Measurements from ENCODE around the gene HDAC11.

HDAC11 gene

DNA sequence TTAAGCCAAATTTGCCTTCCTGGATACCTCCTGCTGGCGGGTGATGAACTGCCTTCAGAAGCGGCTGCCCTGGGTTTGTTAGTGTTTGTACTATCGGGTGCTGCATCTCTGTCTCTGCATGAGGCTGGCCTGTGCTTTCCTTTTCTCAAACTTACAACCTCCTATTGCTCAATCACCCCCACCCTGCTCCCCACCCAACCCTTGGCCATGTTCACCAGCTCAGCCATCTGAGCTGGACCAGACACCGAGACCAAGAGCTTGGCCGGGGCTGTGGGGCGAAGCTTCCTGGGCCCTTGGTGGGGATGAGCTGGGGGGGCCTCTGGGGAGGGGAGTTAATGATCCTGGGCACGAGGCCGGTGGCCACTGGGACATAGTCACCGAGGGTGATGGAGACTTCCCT, 52.0 kb downstream of the HDAC11 start:
- no peak overlapping the region for H3K27ac Mint-ChIP-seq
- no peak for DNase-seq
- H3K9me3 Mint-ChIP-seq = no peaks in the 10 kb centered on the region
- TF ChIP-seq, protein P1, sequence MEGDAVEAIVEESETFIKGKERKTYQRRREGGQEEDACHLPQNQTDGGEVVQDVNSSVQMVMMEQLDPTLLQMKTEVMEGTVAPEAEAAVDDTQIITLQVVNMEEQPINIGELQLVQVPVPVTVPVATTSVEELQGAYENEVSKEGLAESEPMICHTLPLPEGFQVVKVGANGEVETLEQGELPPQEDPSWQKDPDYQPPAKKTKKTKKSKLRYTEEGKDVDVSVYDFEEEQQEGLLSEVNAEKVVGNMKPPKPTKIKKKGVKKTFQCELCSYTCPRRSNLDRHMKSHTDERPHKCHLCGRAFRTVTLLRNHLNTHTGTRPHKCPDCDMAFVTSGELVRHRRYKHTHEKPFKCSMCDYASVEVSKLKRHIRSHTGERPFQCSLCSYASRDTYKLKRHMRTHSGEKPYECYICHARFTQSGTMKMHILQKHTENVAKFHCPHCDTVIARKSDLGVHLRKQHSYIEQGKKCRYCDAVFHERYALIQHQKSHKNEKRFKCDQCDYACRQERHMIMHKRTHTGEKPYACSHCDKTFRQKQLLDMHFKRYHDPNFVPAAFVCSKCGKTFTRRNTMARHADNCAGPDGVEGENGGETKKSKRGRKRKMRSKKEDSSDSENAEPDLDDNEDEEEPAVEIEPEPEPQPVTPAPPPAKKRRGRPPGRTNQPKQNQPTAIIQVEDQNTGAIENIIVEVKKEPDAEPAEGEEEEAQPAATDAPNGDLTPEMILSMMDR (IDR thresholded peaks at IDR 0.05) = no peak
- H3K4me1 Mint-ChIP-seq = peaks cover 23% of the 10 kb centered on the region
- H3K4me3 Mint-ChIP-seq = no peak overlapping the region
- peaks cover 13% of the 10 kb centered on the region for H3K27me3 Mint-ChIP-seq (ENCODE audit: low read depth, poor library complexity)
- no peaks in the 10 kb centered on the region for H3K36me3 Mint-ChIP-seq (ENCODE audit: low read depth)

DNA sequence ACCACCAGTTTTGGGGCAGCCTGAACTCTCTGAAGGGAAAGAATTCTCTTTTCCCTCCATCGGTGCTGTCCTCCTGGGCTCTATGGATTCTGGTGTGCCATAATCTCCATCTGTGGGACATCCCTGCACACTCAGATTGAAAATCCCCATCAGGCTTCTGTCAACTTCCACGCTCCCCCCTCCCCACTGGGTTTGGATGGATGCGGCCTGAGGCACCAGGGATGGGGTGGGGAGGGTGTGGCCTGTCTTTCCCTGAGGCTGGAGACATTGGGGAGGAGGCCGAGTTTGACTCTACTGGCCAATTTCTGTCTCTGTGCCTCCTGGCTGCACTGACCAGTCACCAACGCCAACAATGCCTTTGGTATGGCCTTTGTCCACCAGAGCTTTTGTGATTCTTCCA, 52.5 kb downstream of the HDAC11 start:
- Mint-ChIP-seq H3K27ac (no peak overlapping the region), H3K4me1 (peaks cover 26% of the 10 kb centered on the region), H3K9me3 (no peaks in the 10 kb centered on the region), H3K36me3 (ENCODE audit: low read depth) (no peaks in the 10 kb centered on the region), H3K27me3 (ENCODE audit: low read depth, poor library complexity) (peaks cover 13% of the 10 kb centered on the region), H3K4me3 (no peak overlapping the region)
- no peak for DNase-seq
- TF ChIP-seq, protein P1 (IDR thresholded peaks at IDR 0.05) = no peak

DNA sequence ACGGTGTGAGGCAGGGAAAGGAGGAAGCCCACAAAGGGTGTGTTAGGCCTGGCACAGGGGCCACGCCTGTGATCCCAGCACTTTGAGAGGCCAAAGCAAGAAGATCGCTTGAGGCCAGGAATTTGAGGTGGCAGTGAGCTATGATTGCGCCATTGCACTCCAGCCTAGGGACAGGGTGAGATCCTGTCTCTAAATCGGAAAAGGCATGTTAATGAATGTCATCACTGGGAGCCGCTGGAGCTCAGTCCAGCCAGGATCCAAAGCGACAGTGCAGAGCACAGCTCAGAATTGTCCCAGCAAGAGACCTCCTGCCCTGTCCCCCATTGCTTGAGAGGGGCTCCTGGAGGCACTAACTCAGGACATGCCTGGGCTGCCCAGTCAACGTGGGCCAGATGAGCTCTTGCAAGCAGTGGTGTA, 53.8 kb downstream of the HDAC11 start:
- Mint-ChIP-seq H3K27ac (no peak overlapping the region), H3K4me1 (peaks cover 18% of the 10 kb centered on the region)
- TF ChIP-seq, protein P1 (IDR thresholded peaks at IDR 0.05) = no peak

DNA sequence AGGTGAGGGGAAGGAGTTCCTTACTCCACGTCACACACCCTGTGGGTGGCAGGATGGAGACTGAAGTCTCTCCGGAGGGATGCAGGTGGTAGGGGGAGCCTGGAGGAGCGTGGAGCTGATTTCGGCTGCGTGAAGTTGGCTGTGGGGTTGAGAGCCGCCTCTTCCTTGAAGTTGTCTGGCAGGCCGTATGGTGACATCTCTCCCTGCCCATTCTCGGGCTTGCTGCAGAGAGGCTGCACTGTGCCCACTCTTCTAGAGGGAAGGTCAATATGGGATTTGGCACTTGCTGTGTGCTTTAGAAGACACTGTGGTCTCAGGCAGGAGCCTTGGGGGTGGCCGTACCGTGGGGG, 55.4 kb downstream of the HDAC11 start:
- peaks cover 25% of the 10 kb centered on the region for H3K4me1 Mint-ChIP-seq
- DNase-seq = no peak
- H3K36me3 Mint-ChIP-seq (ENCODE audit: low read depth) = no peaks in the 10 kb centered on the region
- TF ChIP-seq, protein P1 (IDR thresholded peaks at IDR 0.05) = no peak
- no peak overlapping the region for H3K27ac Mint-ChIP-seq
- H3K4me3 Mint-ChIP-seq = no peak overlapping the region
- no peaks in the 10 kb centered on the region for H3K9me3 Mint-ChIP-seq
- peaks cover 7% of the 10 kb centered on the region for H3K27me3 Mint-ChIP-seq (ENCODE audit: low read depth, poor library complexity)

More for the DNA sequence above, 53.8 kb downstream of the HDAC11 start:
- DNase-seq = no peak
- no peak overlapping the region for H3K4me3 Mint-ChIP-seq
- H3K36me3 Mint-ChIP-seq (ENCODE audit: low read depth) = no peaks in the 10 kb centered on the region
- peaks cover 13% of the 10 kb centered on the region for H3K27me3 Mint-ChIP-seq (ENCODE audit: low read depth, poor library complexity)
- H3K9me3 Mint-ChIP-seq = no peaks in the 10 kb centered on the region

DNA sequence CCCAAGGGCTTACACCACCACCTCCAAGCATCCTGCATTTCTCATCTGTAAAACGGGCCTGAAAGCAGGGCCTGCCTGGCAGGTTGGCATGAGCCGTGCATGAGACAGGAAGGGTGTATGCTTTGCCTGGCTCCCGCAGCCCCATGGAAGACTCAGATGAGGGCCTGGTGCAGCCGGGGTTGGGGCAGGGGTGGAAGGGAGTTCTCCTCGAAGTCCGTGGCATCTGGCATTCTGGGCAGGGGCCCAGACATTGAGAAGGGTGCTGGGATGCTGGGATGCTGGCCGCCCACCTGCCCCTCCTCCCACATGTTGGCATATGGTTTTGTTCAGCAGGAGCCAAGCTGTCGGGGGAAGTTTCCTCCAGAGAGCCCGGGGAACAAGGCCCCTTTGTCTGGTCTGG, 55.8 kb downstream of the HDAC11 start:
- DNase-seq = no peak
- H3K9me3 Mint-ChIP-seq = no peaks in the 10 kb centered on the region
- no peak overlapping the region for H3K4me3 Mint-ChIP-seq
- H3K36me3 Mint-ChIP-seq (ENCODE audit: low read depth) = no peaks in the 10 kb centered on the region
- H3K27ac Mint-ChIP-seq = no peak overlapping the region
- TF ChIP-seq, protein P1 (IDR thresholded peaks at IDR 0.05) = no peak
- peaks cover 7% of the 10 kb centered on the region for H3K27me3 Mint-ChIP-seq (ENCODE audit: low read depth, poor library complexity)
- H3K4me1 Mint-ChIP-seq = peaks cover 25% of the 10 kb centered on the region

DNA sequence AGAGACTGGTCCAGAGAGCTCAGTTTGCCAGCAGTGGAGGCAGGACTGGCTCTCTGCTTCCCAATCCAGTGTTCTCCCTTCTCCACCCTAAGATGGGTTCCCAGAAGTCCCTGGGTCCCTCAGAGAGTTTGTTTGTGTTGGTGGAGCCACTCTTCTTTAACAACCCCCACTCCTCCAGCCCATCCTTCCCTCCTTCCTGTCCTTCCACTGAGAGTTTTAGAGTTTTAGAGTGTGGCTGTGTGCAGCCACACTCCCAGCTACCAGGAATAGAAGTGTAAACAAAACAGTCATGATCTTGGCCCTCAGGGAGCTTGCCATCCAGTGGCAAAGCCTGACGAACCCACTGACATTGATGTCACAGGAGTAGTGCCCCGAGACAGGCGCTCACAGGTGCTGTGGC, 56.3 kb downstream of the HDAC11 start:
- Mint-ChIP-seq H3K9me3 (no peaks in the 10 kb centered on the region), H3K4me3 (no peak overlapping the region), H3K4me1 (peaks cover 25% of the 10 kb centered on the region), H3K36me3 (ENCODE audit: low read depth) (no peaks in the 10 kb centered on the region), H3K27me3 (ENCODE audit: low read depth, poor library complexity) (peaks cover 7% of the 10 kb centered on the region), H3K27ac (no peak overlapping the region)
- TF ChIP-seq, protein P1 (IDR thresholded peaks at IDR 0.05) = no peak
- DNase-seq = no peak
